RCC 7860 (cell line): ENCODE results near the gene PPP1R18.
"Not testable (repeated sequence)": the region's sequence is repeated elsewhere in the genome, so short reads cannot be mapped to it uniquely, and the experiment has no call there.

ENCODE experiments used
- DNase-seq: peaks from one replicate; pipeline ENCODE4 v3.0.0-alpha.2; 2015; ENCODE audit warnings: low spot score
- FAIRE-seq: peaks from 2 replicates; lab custom pipeline; 2012; peaks lifted over from hg19 to GRCh38; lab: Jason Lieb, UNC

Gene PPP1R18, protein sequence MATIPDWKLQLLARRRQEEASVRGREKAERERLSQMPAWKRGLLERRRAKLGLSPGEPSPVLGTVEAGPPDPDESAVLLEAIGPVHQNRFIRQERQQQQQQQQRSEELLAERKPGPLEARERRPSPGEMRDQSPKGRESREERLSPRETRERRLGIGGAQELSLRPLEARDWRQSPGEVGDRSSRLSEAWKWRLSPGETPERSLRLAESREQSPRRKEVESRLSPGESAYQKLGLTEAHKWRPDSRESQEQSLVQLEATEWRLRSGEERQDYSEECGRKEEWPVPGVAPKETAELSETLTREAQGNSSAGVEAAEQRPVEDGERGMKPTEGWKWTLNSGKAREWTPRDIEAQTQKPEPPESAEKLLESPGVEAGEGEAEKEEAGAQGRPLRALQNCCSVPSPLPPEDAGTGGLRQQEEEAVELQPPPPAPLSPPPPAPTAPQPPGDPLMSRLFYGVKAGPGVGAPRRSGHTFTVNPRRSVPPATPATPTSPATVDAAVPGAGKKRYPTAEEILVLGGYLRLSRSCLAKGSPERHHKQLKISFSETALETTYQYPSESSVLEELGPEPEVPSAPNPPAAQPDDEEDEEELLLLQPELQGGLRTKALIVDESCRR

DNA sequence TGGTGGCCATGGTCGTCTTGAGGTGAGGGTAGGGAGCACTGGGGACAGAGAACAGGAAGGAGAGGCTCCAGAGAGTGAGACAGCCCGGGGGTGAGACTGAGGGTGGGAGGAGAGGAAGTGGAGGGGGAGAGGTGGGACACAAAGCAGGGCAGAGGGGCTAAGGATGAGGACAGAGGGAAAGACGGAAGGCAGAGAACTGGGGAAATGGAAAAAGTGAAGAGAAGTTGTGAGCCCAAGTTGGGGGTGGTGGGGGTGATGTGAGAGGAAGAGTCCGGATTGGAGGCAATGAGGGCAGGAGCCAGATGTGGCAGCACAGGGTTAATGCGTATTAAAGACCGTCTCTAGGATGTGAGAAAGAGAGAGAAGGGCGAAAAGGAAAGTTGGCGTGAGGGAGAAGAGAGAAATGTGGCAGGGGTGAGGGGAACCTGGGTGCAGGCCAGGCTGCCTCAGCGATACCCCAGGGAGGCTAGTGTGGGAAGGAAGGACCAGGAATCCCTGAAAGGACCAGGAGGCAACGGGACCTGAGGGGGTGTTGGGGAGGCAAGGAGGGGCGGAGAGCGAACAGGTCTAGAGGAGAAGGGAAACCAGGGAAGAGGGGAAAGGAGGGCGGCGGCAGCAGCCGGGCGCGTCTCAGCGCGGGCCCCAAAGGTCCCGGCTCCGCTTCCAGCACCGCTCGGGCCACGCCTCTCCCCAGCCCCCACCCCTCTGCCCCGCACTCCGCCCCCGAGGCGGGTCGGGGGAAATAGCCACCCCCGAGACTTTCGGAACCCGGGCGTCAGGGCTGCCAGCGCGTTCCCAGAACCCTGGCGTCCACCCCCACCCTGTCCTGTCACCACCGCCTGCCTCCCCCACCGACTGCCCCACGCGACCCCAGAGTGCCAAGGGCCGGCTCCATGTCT lies at the start of gene PPP1R18:
Gene PPP1R18 (minus strand): TSS at position 637 of the 899 bp plus-strand sequence. CDS start 627 bp downstream, at position 10.
- DNase-seq (peak; percentile 13), FAIRE-seq (no peak)

DNA sequence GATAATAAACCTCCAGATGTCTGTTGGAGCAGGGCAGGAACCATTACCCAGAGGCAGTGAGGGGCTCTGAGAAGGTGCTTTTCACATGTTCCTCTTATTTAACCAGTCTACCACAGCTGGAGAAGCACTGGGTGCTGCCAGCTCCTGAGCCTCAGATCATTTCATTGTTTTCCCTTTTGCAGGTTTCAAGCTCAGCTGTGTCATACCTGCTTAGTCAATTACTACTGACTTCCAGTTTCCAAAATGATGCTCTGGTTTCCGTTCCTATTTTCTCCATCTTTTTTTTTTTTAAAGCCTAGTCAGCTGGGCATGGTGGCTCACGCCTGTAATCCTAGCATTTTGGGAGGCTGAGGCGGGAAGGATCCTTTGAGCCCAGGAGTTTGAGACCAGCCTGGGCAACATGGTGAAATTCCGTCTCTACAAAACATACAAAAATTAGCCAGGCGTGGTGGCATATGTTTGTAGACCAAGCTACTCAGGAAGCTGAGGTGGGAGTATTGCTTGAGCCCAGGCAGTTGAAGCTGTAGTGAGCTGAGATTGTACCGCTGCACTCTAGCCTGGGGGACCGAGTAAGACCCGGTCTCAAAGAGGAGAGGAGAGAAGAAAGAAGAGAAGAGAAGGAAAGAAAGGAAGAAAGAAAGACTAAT lies 49.3 kb upstream of the PPP1R18 start:
- FAIRE-seq (no peak), DNase-seq (no peak)

DNA sequence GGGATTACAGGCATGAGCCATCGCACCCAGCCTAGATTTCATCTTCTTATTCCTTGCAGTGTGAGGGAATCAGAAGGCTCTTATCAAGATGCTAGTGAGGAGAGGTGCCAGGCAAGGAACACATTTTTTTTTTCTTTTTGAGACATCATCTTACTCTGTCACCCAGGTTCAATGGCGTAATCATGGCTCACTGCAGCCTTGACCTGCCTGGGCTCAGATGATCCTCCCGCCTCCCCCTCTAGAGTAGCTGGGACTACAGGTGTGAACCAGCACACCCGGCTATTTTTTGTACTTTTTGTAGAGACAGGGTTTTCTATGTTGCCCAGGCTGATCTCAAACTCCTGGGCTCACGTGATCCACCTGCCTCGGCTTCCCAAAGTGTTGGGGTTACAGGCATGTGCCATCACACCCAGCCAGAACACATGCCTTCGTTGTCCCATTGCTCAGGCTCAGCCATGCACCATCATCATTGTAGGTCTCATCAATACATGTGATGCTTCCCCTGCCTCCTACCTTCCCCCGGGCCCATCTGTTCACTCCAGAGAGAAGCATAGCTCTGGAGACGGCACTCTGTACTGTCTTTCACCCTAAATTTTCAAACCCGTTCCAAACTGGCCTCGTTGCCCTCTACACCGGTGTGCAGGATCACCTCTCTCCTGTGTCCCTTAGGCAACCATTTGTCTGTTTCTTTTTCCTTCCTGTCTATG lies 45.9 kb upstream of the PPP1R18 start:
- FAIRE-seq (no peak), DNase-seq (no peak)

DNA sequence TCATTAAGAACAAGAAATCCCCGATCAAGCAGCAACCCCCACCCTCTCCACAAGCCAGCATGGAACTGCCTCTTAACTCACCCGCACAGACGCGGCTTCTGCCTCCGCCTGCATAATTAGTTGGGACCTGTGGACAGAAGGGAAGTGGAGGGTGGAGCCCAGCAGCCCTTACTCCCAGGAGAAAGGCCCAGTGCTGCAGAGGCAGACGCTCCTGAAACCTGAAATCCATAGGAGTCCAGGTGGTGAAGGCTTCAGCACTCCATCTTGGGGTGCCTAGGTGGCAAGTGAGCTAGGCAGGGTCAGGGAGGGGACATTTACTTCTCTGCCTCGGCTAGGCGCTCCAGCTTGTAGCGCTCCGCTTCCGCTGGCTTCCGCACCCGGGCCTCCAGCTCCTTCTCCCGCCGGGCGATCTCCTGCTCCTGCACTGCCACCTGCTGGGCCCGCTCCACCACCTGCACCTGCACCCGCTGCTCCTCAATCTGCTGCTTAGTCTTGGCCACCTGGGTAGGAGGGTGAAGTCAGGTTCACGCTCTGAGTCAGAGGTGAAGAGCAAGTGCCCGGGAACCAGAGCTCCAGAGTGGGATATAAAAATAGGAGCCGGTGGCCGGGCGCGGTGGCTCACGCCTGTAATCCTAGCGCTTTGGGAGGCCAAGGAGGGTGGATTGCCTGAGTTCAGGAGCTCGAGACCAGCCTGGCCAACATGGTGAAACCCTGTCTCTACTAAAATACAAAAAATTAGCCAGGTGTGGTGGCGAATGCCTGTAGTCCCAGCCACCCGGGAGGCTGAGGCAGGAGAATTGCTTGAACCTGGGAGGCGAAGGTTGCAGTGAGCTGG lies 44.4 kb upstream of the PPP1R18 start:
- DNase-seq: no peak
- no peak for FAIRE-seq

DNA sequence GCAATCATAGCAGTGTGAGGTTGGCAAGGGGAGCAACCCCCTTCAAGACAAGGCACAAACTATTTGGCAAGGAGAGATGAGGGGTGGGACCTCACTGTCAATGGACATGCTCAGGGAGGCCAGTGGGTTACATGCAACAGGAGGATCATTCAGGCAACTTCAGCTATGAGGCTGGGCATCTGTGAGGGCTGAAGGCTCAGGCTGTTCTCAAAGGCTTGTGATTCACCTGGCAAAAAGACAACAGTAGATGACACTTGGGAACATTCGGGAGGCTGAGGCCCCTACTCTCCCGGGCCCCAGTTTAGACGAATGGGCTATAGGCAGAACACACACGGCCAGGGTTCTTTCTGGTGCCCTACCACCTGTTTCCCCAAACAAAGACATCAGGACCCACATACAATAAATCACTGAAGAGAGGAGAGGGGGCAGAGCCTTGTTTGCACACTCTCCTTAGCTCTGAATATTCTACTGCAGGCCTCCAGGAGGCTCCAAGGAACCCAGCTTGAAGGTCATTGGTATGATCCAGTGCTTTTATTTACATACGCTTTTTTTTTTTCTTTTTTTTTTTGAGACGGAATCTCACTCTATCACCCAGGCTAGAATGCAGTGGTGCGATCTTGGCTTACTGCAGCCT lies 41.6 kb upstream of the PPP1R18 start:
- DNase-seq (no peak), FAIRE-seq (no peak)

DNA sequence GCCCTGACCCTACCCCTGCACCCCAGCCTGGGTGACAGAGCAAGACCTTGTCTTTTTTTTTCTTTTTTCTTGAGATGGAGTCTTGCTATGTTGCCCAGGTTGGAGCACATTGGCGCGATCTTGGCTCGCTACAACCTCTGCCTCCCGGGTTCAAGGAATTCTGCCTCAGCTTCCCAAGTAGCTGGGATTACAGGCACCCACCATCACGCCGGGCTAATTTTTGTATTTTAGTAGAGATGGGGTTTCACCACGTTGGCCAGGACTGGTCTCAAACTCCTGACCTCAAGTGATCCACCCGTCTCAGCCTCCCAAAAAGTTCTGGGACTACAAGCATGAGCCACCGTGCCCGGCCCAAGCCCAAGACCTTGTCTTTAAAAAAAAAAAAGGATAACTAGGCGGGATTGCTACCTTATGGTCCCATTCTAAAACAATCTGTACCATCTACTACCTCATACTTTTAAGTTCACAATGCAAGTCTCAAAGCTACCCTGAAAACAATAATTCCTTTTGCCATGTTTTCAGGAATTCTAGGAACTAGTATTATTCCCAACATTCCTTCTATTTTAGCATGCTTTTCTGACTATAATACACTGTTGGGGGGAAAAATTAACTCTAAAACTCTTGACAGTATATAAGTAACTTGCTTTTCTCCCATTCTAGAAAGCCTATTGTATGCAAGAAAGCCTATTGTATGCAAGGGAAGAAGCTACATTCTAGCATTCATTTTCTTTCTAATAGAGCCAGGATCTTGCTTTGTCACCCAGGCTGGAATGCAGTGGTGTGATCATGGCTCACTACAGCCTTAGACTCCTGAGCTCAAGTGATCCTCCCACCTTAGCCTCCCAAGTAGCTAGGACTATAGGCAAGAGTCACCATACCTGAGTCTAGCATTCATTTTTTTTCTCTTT lies 40.3 kb upstream of the PPP1R18 start:
- FAIRE-seq (no peak), DNase-seq (no peak)

DNA sequence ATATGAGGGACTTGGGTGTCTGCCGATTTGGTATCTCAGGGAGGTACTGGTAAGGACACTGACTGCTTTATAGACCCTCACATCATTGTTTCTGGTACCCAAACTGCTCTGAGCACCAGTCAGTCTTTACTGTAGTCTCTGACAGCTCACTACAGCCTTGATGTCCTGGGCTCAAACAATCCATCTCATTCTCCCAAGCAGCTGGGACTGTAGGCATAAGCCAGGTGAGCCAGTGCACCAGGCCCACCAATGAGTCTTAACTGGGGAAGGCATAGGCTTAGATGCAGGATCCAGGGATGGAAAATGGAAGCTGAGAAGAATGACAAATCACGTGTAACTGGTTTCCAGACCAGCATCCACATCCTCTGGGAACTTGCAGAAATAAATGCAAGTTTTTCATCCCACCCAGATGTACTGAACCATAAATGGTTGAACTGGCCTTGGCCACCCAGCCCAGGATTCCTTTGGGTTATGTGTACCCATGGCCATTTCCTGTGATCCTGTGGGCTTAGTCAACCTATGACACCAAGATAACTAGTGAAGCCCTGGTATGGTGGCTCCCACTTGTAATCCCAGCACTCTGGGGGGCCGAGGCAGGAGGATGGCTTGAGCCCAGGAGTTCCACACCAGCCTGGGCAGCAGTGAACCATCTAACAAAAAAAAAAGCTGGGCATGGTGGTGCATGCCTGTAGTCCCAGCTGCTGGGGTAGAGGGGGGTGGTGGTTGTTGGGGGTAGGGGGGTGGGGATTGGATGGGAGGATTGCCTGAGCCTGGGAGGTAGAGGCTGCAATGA lies 39.5 kb upstream of the PPP1R18 start:
- FAIRE-seq: peak; percentile 61
- peak; percentile 86 for DNase-seq

DNA sequence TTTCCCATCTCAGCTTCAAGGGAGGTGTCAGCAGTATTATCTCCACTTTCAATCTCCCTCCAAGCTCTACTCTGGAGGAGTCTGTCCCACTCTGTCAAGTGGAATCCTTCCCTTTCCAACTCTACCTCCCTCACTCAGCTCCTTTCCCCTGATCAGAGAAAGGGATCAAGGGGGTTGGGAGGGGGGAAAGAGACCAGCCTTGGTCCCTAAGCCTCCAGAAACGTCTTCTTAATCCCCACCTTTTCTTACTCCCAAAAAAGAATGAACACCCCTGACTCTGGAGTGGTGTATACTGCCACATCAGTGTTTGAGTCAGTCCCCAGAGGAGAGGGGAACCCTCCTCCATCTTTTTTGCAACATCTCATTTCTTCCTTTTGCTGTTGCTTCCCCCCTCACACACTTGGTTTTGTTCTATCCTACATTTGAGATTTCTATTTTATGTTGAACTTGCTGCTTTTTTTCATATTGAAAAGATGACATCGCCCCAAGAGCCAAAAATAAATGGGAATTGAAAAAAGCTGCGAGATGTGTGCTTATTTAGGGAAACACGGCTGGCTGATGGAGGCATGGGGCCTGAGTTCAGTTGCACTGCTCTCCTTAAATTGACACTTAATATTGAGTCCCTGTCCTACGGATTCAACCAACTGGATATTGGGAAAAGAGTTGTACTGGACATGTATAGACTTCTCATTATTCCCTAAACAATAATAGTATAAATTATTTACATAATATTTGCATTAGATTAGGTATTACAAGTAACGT lies 38.6 kb upstream of the PPP1R18 start:
- no peak for FAIRE-seq
- DNase-seq: no peak

DNA sequence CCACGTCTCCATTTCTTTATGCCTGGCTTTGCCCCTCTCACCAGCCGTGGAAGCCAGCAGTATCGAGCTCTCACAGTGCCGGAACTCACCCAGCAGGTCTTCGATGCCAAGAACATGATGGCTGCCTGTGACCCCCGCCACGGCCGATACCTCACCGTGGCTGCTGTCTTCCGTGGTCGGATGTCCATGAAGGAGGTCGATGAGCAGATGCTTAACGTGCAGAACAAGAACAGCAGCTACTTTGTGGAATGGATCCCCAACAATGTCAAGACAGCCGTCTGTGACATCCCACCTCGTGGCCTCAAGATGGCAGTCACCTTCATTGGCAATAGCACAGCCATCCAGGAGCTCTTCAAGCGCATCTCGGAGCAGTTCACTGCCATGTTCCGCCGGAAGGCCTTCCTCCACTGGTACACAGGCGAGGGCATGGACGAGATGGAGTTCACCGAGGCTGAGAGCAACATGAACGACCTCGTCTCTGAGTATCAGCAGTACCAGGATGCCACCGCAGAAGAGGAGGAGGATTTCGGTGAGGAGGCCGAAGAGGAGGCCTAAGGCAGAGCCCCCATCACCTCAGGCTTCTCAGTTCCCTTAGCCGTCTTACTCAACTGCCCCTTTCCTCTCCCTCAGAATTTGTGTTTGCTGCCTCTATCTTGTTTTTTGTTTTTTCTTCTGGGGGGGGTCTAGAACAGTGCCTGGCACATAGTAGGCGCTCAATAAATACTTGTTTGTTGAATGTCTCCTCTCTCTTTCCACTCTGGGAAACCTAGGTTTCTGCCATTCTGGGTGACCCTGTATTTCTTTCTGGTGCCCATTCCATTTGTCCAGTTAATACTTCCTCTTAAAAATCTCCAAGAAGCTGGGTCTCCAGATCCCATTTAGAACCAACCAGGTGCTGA lies 37.6 kb upstream of the PPP1R18 start:
- FAIRE-seq, DNase-seq: not testable (repeated sequence)

DNA sequence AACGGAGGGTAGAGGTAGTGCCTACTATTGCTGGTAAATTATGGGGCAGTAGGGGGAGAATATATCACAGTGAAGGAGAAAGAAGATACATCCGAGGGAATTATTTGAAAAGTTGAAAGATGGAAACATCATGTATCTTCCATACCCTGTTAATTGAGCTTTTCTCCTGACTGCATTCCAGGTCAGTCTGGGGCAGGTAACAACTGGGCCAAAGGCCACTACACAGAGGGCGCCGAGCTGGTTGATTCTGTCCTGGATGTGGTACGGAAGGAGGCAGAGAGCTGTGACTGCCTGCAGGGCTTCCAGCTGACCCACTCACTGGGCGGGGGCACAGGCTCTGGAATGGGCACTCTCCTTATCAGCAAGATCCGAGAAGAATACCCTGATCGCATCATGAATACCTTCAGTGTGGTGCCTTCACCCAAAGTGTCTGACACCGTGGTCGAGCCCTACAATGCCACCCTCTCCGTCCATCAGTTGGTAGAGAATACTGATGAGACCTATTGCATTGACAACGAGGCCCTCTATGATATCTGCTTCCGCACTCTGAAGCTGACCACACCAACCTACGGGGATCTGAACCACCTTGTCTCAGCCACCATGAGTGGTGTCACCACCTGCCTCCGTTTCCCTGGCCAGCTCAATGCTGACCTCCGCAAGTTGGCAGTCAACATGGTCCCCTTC lies 36.9 kb upstream of the PPP1R18 start:
- DNase-seq, FAIRE-seq: not testable (repeated sequence)

DNA sequence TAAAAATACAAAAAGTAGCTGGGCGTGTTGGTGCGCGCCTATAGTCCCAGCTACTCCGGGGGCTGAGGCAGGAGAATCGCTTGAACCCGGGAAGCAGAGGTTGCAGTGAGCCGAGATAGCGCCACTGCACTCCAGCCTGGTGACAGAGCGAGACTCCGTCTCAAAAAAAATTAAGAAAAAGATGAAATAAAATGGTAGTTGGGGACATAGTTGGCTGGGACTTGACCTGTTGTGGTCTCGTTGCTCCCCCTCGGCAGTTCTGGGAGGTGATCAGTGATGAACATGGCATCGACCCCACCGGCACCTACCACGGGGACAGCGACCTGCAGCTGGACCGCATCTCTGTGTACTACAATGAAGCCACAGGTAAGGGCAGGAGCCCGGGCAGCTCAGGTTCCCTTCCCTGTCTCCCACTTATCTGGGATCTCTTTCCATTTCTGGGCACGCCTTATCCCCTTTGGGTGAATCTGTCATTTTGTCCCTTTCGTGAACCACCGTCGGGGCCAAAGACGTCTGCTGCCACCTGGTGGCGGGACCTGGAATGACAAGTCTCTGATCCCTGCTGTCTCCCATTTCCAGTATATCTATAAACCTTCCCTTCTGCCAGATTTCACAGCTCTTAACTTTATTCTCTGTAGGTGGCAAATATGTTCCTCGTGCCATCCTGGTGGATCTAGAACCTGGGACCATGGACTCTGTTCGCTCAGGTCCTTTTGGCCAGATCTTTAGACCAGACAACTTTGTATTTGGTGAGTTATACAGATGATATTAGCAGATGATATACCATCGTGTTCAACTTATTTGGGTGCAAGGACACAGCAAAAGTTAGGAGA lies 36.1 kb upstream of the PPP1R18 start:
- peak; percentile 67 for DNase-seq
- FAIRE-seq: no peak

DNA sequence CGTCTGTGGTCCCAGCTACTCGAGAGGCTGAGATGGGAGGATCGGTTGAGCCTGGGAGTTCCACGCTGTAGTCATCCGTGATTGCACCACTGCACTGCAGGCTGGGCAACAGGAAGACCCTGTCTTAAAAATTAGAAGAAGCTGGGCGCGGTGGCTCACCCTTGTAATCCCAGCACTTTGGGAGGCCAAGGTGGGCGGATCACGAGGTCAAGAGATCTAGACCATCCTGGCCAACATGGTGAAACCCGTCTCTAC lies 35.5 kb upstream of the PPP1R18 start:
- DNase-seq, FAIRE-seq: not testable (repeated sequence)

DNA sequence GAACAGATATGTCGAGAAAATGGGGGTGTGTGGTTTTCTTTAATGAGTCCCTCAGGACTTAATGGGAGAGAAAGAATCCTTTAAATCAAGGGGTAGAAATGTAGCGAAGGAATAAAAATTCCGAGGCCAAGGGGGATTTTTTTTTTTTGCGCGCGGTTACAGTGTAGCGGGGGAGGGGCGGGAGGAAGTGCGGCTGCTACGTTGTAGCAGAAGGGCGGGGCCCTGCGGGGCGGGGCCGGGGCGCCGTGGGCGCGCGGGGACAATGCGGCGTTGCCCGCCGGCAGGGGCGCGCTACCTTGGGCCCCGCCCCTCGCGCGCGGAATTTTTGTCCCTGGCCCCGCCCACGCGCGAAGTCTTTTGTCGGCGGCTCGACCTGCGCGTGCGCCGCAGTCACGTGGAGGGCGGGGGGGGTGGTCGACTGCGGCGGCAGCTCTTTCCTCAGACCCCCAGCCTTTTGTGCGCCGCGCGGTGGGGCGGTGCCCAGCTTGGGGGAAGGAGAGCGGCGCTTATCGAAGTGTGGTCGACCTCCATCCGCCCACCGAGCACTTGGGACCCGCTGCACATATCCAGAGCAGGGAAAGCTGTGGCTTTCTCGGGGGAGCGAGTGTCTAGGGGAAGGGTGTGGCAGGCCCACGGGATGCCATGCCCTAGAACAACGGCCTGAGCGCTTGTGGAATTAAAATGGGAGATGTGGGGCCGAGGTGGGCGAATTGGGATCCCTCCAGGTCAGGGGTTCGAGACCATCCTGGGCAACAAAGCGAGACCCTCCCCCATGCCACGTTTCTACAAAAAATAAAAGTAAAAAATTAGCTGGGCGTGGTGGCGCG lies 35.0 kb upstream of the PPP1R18 start:
- peak; percentile 70 for DNase-seq
- FAIRE-seq: no peak
